Stimulated activated CD4-positive, alpha-beta T cell treated with anti-CD3 and anti-CD28 coated beads, TNF-alpha, amount 100 ng/mL, for 48 hours (primary cell): Measurements from ENCODE around the gene SMIM3.
"Not testable (repeated sequence)": the region's sequence is repeated elsewhere in the genome, so short reads cannot be mapped to it uniquely, and the experiment has no call there.

Experiments
- DNase-seq, 3 donors: peaks; one replicate each; pipeline ENCODE4 v3.0.0-alpha.2; 2020; ENCODE audit warnings: low read depth in 3 of 3

Gene SMIM3

GRCh38 chr5:150793423-150793888 lies 14.9 kb downstream of the SMIM3 start:
- DNase-seq = not testable (repeated sequence)

- DNase-seq = no peak
These were observed 16.4 kb downstream of the SMIM3 start for GRCh38 chr5:150794927-150795326.

GRCh38 chr5:150797384-150797783 lies 18.8 kb downstream of the SMIM3 start:
- no peak for DNase-seq

GRCh38 chr5:150801117-150801927 lies 22.8 kb downstream of the SMIM3 start:
- DNase-seq = no peak

- DNase-seq = no peak
These were observed 25.8 kb downstream of the SMIM3 start for GRCh38 chr5:150804388-150804787.

GRCh38 chr5:150809363-150809762 lies 30.8 kb downstream of the SMIM3 start:
- DNase-seq = no peak

- no peak for DNase-seq
These were observed 36.5 kb downstream of the SMIM3 start for GRCh38 chr5:150815010-150815409.

GRCh38 chr5:150816946-150817345 lies 38.4 kb downstream of the SMIM3 start:
- DNase-seq = no peak

- no peak for DNase-seq
These were observed 51.2 kb downstream of the SMIM3 start for GRCh38 chr5:150829744-150830143.

- DNase-seq = not testable (repeated sequence)
These were observed 53.3 kb downstream of the SMIM3 start for GRCh38 chr5:150831821-150832220.

GRCh38 chr5:150836064-150836463 lies 57.5 kb downstream of the SMIM3 start:
- no peak for DNase-seq

- no peak for DNase-seq
These were observed 58.1 kb downstream of the SMIM3 start for GRCh38 chr5:150836703-150837102.

- DNase-seq = not testable (repeated sequence)
These were observed 66.8 kb downstream of the SMIM3 start for GRCh38 chr5:150845185-150845859.

- peak in 1 of 3 donors; percentile 13 for DNase-seq
These were observed 67.7 kb downstream of the SMIM3 start, which contains the start of gene IRGM for GRCh38 chr5:150846308-150846653. Gene IRGM (plus strand): TSS chr5:150846521. CDS start chr5:150848124, 1,603 bp downstream.
